ENCODE measurements around the gene TSFM.

Gene TSFM

DNA sequence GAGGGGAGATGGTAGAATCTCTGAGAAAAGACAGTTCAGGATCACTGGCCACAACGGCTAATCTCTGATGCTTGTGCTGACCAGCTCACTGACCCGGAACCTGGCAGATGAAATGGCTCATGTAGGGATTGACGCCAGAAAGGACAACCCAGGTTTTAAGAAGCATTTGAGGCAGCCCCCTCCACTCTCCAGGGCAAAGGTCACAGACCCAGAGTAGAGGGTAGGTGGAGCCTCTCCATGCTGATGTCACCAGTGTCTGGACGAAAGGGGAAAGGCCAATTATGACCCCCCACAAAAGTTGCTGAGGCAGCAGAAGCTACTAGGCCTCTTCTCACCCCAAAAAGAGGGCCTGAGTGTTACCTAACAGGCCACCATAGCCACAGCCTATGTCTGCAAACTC, 11.9 kb upstream of the TSFM start:
- H3K79me2 ChIP-seq (ENCODE audit: low read length) = peaks cover 12% of the 10 kb centered on the region
- peak overlapping the region; percentile 97; the same call in 1 of the 2 replicates for H3K4me3 ChIP-seq (ENCODE audit: low read length)
- H3K4me2 ChIP-seq (ENCODE audit: low read depth, low read length) = peak overlapping the region; percentile 94; the same call in 1 of the 2 replicates
- H3K27ac ChIP-seq (ENCODE audit: low read length) = no peak overlapping the region
- H2AFZ ChIP-seq (ENCODE audit: low read length) = no peak overlapping the region
- peaks cover 14% of the 10 kb centered on the region for H3K27me3 ChIP-seq (replicated peaks; ENCODE audit: insufficient read depth, low read length)
- peaks cover 4% of the 10 kb centered on the region; the same call in 1 of the 2 replicates for H3F3A ChIP-seq (ENCODE audit: insufficient read depth, low read length)
- TF ChIP-seq, protein P1, sequence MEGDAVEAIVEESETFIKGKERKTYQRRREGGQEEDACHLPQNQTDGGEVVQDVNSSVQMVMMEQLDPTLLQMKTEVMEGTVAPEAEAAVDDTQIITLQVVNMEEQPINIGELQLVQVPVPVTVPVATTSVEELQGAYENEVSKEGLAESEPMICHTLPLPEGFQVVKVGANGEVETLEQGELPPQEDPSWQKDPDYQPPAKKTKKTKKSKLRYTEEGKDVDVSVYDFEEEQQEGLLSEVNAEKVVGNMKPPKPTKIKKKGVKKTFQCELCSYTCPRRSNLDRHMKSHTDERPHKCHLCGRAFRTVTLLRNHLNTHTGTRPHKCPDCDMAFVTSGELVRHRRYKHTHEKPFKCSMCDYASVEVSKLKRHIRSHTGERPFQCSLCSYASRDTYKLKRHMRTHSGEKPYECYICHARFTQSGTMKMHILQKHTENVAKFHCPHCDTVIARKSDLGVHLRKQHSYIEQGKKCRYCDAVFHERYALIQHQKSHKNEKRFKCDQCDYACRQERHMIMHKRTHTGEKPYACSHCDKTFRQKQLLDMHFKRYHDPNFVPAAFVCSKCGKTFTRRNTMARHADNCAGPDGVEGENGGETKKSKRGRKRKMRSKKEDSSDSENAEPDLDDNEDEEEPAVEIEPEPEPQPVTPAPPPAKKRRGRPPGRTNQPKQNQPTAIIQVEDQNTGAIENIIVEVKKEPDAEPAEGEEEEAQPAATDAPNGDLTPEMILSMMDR (IDR thresholded peaks at IDR 0.05; ENCODE audit: low read length) = no peak
- TF ChIP-seq EZH2phosphoT487 (IDR thresholded peaks at IDR 0.05; ENCODE audit: low read length) (no peak), EZH2 (optimal IDR thresholded peaks at IDR 0.05; ENCODE audit: low read depth, low read length) (no peak)
- 0 out of 2 replicates have a peak, but pooled peaks cover 4% of the 10 kb centered on the region for H3K4me1 ChIP-seq (ENCODE audit: low read length)
- H3K9me2 ChIP-seq (replicated peaks; ENCODE audit: insufficient read depth, low read length) = no peaks in the 10 kb centered on the region
- no peak for DNase-seq
- no peaks in the 10 kb centered on the region for H4K20me1 ChIP-seq (ENCODE audit: insufficient read depth, low read length)
- no peaks in the 10 kb centered on the region for H3K9me3 ChIP-seq (replicated peaks; ENCODE audit: insufficient read depth, low read length)
- no peak overlapping the region; the same call in 1 of the 2 replicates for H3K9ac ChIP-seq (ENCODE audit: low read length)
- no peaks in the 10 kb centered on the region; the same call in 1 of the 2 replicates for H3K36me3 ChIP-seq (replicated peaks; ENCODE audit: insufficient read depth, low read length)

DNA sequence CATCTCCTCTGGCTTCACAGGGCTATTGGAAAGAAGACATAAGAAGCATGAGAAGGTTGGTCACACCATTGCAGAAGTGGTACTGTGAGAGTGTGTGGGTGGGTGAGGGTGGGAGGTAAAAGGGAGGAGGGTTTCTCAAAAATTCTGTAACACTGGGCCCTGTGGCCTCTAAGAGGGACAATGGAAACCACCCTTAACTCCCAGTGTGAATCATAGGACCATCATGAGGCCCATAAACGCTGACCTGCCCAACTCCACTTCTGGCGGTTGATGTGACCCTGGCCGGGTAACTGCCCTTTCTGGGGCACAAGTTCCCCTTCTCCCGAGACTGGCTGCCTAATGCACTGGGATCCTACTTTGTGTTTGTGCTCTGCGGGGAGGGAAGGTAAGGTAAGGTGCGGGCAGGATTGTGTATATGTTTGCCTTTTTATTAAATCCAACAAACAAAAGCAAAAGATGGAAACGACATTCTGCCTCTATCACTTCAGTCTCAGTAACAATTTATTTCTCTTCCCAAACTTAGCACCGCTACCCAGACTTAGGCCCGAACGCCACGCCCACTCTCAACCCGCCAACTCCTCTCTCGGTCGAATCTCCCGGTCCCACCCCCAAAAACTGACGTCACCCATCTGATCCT, 11.2 kb upstream of the TSFM start:
- peak; percentile 92 for DNase-seq
- TF ChIP-seq EZH2 (optimal IDR thresholded peaks at IDR 0.05; ENCODE audit: low read depth, low read length) (no peak), EZH2phosphoT487 (IDR thresholded peaks at IDR 0.05; ENCODE audit: low read length) (no peak)
- TF ChIP-seq, protein P1 (IDR thresholded peaks at IDR 0.05; ENCODE audit: low read length) = no peak
- Histone ChIP-seq H3K36me3 (replicated peaks; ENCODE audit: insufficient read depth, low read length) (no peaks in the 10 kb centered on the region; the same call in 1 of the 2 replicates), H3K27me3 (replicated peaks; ENCODE audit: insufficient read depth, low read length) (peaks cover 8% of the 10 kb centered on the region), H3K79me2 (ENCODE audit: low read length) (peaks cover 12% of the 10 kb centered on the region), H3F3A (ENCODE audit: insufficient read depth, low read length) (peaks cover 4% of the 10 kb centered on the region; the same call in 1 of the 2 replicates), H3K4me2 (ENCODE audit: low read depth, low read length) (peak overlapping the region; percentile 94), H2AFZ (ENCODE audit: low read length) (peak overlapping the region; percentile 95), H4K20me1 (ENCODE audit: insufficient read depth, low read length) (no peaks in the 10 kb centered on the region), H3K9me3 (replicated peaks; ENCODE audit: insufficient read depth, low read length) (no peaks in the 10 kb centered on the region), H3K4me1 (ENCODE audit: low read length) (0 out of 2 replicates have a peak, but pooled peaks cover 4% of the 10 kb centered on the region), H3K4me3 (ENCODE audit: low read length) (peak overlapping the region; percentile 97), H3K9ac (ENCODE audit: low read length) (peak overlapping the region; percentile 97), H3K9me2 (replicated peaks; ENCODE audit: insufficient read depth, low read length) (no peaks in the 10 kb centered on the region), H3K27ac (ENCODE audit: low read length) (peak overlapping the region; percentile 95)

DNA sequence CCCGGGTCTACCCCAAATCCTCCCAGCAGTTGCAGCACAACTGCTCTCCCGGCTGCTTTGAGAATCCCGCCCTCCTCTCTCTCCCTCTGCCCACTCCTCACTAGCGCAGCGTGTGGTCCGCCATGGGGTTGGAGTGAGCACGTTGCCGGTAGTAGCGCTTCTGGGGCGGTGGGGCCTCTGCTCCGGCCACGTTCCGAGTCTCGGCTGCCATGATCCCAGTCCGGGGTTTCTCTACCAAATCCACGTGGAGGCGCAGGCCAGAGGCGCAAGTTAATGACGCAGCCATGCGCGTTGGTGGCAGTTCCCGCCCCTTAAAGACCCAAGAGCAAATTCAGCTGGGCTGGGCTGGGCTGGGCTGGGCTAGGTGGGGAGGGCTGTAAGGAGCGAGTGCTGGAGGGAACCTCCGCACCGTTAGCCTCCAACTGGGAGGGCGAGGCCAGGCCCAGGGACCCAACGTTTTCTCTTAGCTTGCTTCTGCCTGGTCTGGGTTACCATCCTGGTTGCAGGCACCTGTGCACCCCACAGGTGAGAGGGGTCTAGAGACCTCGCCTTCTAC, 10.6 kb upstream of the TSFM start, which contains the start of gene METTL1:
Gene METTL1 (minus strand): TSS at position 233 of the 556 bp plus-strand sequence. CDS start 22 bp downstream, at position 211.
- Histone ChIP-seq H3K9me2 (replicated peaks; ENCODE audit: insufficient read depth, low read length) (no peaks in the 10 kb centered on the region), H3K79me2 (ENCODE audit: low read length) (peaks cover 12% of the 10 kb centered on the region), H3K27ac (ENCODE audit: low read length) (peak within 1 kb of the TSS; percentile 95), H3F3A (ENCODE audit: insufficient read depth, low read length) (peaks cover 4% of the 10 kb centered on the region; the same call in 1 of the 2 replicates), H2AFZ (ENCODE audit: low read length) (peak within 1 kb of the TSS; percentile 99), H4K20me1 (ENCODE audit: insufficient read depth, low read length) (no peaks in the 10 kb centered on the region), H3K4me1 (ENCODE audit: low read length) (0 out of 2 replicates have a peak, but pooled peaks cover 4% of the 10 kb centered on the region), H3K4me3 (ENCODE audit: low read length) (peak within 1 kb of the TSS; percentile 97), H3K9me3 (replicated peaks; ENCODE audit: insufficient read depth, low read length) (no peaks in the 10 kb centered on the region), H3K9ac (ENCODE audit: low read length) (peak within 1 kb of the TSS; percentile 97), H3K36me3 (replicated peaks; ENCODE audit: insufficient read depth, low read length) (no peaks in the 10 kb centered on the region; the same call in 1 of the 2 replicates), H3K4me2 (ENCODE audit: low read depth, low read length) (peak within 1 kb of the TSS; percentile 94), H3K27me3 (replicated peaks; ENCODE audit: insufficient read depth, low read length) (0 out of 2 replicates have a peak, but pooled peaks cover 2% of the 10 kb centered on the region)
- DNase-seq = peak; percentile 98
- TF ChIP-seq EZH2 (optimal IDR thresholded peaks at IDR 0.05; ENCODE audit: low read depth, low read length) (no peak), EZH2phosphoT487 (IDR thresholded peaks at IDR 0.05; ENCODE audit: low read length) (no peak)
- TF ChIP-seq, protein P1 (IDR thresholded peaks at IDR 0.05; ENCODE audit: low read length) = no peak

Data from MM.1S (cell line).